ENCODE data around the gene HS3ST6.
"Not testable (repeated sequence)": the region's sequence is repeated elsewhere in the genome, so short reads cannot be mapped to it uniquely, and the experiment has no call there.

- not testable (repeated sequence) for TF ChIP-seq EZH2phosphoT487, CTCF, EZH2 (IDR thresholded peaks at IDR 0.05)
These were observed 20.5 kb downstream of the HS3ST6 start for GRCh38 chr16:1897692-1898091.
